GM21447 (cell line): ENCODE data around the gene KCTD1.

ENCODE experiments used
- ATAC-seq: cut with Tn5 transposase; IDR thresholded peaks from one replicate; pipeline ENCODE4 v1.9.1; 2021; ENCODE audit not compliant: unreplicated experiment

KCTD1 gene

GRCh38 chr18:26432651-26433424 is 115.5 kb downstream of the KCTD1 start:
- peak; percentile 62 for ATAC-seq

DNA sequence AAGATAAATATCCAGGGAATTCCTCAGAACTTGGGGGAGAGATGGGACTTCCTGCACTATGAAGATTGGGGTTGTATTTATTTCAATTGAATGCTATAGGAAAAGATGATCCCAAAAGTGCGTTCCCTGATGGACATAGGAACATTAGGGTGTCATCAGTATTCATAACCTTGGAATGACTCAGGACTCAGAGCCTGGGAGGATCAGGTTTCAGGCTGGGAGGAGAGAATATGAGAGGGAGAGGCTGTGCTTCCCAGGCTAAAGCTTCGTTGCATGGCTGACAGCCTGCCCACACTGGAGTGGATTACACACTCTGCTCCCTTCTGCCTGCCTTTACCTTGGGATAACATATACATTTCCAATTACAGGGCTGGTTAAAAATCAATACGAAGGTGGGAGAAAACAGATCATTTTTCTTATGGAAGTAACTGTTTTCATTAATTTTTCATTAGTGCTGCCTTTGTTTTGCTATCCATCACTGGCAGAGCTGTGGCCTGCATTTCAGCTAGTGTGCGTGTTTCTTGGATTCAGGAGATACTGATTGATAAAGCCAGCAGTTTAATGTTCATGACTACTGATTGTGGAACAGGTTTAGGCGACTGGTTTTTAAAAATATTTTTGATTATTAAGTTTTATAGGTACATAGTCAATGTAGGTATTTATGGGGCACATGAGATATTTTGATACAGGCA is 118.7 kb downstream of the KCTD1 start:
- no peak for ATAC-seq

DNA sequence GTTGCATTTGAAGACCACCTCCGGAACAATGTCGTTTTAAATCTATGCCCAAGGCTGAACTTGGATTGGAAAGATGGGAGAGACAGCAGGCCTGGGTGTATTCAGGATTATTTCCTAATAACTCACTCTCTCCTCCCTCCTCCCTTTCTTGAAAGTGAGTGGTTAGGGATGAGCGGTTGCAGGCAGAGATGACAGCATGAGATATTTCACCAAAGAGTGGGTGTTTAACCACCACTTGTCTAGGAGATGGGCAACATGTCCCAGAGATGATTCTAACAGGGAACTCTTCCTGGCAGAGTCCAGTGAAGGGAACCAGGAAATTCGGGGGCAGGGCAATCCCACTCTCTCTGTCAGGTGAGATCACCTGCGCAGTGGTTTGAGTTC is 123.2 kb downstream of the KCTD1 start:
- ATAC-seq = no peak

- no peak for ATAC-seq
These were observed 123.8 kb downstream of the KCTD1 start for GRCh38 chr18:26424428-26425147.

DNA sequence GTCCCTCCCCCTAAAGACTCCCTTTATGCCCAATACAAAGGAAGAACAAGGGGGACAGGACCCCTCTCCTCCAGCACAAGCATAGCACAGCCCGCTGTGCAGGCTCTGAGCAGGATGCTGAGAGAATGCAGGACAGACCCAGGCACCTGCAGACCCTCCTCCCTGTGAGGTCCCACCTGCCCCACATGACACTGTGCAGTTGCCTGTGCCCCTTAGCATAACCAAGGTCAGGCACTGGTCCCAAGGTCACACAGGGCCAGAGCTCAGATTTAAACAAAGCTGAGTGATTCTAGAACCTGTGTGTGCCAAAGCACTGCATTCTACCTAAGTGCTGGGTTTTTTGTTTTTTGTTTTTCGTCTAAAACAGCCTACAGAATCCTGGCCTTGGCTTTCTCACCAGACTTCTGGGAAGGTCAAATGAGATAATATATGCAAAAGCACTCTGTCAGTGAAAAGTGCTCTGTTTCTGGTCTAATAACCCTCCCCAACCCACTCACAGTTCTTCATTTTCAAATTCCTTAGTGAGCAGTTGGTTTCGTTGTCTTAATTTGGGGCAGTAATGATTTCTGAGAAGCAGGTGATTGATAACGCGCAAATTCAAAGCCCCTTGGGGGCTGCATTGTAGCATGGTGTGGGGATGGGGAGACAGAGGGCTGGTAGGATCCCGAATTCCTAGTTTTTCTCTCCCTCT is 125.7 kb downstream of the KCTD1 start:
- ATAC-seq = peak; percentile 77

DNA sequence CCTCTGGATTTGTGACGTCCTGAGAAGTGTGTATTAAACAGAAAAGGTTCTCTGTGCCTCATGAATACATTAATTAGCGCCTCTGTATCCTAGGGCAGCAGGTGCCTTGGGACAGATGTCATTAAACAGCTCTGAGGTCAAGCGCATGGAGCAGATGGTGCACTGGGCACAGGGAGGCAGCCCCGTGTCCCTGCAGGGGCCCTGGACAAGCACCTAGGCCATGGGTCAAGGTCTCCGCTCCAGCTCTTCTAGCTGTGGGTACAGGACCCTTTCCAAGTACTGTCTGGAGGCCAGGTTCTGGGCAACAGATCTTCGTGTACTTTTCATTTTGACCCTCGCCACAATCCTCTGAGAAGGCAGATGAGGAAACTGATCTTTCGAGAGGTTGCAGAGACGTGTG is 126.4 kb downstream of the KCTD1 start:
- no peak for ATAC-seq

GRCh38 chr18:26421503-26421902 is 126.8 kb downstream of the KCTD1 start:
- ATAC-seq = no peak

DNA sequence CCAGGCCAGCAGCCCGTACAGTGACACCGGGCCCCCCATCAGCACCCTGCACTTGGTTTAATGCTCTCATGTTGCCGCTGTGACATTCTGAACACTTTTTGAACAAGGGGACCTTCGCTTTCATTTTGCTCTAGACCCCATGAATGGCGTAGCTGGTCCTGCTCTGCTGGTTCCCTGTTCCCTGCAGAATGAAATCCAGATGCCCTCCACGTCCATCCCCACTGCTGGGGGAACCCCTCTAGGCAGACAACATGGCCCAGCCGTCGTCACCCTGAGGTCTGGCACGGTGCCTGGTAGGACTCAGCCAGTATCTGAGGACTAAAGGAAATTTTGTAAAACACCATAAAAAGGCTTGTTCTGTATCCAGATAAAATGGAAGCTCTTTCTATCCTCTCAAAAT is 128.6 kb downstream of the KCTD1 start:
- no peak for ATAC-seq

GRCh38 chr18:26418225-26418624 is 130.1 kb downstream of the KCTD1 start:
- ATAC-seq = no peak

GRCh38 chr18:26417190-26417589 is 131.2 kb downstream of the KCTD1 start:
- ATAC-seq = no peak

DNA sequence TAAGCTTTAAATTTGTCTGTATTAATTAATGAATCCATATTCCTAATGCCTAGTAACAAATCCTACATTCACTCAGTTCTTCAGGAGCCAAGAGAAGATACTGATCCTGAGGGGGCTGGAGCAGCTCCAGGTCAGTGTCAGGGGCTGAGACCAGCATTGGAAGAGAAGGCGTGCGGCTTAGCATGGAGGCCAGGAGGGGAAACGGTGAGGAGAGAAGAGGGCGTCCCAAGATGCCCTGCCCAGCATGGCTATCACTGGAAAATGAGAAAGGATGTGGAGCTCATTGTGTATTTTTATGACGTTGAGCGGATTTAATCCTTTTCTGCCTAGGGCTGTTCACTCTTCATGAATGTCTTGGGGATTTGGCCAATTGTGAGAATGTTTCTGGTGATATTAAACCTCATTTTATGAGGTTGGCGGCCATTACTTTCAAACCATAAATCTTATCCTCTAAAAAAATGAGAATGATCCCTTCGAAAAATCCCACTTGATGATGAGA is 131.7 kb downstream of the KCTD1 start:
- no peak for ATAC-seq

DNA sequence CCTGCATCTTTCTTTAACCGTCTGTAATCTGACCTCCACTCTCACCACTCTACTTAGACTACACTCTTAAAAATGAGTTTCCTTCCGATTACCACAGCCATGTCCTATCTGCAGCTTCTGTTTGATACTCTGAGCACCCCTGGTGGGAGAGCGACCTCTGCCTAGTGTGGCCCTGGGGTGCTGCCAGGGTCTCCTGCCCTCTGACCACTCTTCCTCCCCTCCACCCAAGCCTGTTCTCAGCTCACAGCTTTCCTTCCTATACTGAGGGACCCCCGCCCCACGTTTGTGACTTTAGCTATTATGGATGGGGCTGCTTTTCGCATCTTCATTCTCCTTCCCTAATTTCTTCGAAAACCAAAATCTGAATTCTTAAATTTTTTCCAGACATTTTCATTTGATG is 132.7 kb downstream of the KCTD1 start:
- no peak for ATAC-seq

DNA sequence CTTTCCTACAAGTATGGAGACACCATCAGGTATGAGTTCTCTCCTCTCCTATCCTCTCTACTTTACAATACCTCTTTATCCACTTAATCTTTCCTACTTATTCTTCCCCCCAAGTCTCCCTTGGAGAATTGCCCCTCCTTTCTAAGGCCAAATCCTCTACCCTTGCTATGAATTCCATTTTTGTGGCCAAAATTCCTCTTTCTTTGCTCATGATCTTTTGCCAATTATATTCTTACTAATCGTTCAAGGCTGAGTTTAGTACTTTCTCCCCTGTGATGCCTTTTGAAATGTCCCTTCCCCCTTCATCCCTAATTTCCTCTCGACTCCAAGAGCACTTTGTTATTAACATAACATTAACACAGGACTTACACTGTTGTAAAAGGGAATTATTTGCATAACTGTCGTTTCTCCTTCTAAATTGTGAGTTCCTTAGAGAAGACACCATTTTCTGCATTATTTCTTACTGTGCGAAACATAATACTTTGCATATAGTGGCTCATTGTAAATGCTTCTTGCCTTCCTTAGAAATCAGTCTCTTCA is 133.4 kb downstream of the KCTD1 start:
- ATAC-seq = no peak

DNA sequence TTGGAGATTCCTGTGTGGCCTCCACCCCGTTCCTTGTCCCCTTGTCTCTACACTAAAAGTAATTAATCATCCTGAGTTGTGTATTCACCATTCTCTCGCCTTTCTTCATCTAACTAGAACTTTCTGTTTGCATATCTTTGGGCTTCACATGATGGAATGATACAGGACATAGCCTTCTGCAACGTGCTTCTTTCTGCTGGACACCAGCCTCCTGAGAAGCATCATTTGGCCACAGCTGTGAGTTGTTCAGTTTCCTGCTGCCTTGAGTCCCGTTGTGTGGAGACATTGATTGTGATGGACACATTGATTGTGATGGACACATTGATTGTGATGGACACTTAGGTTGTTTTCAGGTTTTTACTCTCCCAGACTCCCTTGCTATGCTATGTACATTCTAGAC is 139.3 kb downstream of the KCTD1 start:
- no peak for ATAC-seq

DNA sequence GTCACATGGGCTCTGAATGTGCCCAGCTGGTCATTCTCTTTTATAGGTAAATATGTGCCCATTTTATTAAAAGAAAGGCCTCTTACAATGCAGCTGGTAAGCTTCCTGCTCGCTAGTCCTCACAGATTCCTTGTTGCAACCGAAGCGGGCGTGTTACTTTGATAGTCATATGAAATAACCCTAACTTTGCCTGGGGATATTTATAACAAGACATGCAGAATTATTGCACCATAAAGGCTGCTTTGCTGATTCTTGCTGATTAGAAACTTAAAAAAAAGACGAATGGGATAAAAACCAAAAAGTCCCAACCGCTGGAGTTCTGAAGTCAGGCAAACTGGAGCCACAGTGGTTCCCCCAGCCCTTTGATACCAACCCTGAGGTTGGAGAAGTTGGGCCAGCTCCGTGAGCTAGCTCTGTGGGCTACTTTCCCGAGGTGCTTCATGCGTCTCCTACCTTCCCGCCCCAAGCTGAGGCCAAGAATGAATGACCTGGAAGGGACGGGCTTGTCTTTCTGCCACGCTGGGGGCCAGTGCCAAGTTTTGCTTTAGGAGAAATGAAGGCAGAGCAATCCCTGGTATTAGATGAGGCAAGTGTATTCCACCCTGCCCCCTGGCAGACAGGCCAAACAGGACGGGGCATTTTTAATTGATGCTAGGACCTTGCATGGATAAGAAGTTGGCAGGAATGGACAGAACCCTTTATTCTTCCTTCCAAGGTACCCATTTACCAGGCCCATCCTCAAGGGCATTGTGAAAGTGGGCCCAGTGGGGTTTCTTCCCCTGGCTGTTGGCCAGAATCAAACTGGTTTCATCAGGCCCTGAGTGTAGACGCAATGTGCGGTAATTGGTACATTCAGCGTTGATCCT is 140.4 kb downstream of the KCTD1 start:
- ATAC-seq = no peak

- ATAC-seq = no peak
These were observed 141.4 kb downstream of the KCTD1 start for GRCh38 chr18:26406854-26407517.

DNA sequence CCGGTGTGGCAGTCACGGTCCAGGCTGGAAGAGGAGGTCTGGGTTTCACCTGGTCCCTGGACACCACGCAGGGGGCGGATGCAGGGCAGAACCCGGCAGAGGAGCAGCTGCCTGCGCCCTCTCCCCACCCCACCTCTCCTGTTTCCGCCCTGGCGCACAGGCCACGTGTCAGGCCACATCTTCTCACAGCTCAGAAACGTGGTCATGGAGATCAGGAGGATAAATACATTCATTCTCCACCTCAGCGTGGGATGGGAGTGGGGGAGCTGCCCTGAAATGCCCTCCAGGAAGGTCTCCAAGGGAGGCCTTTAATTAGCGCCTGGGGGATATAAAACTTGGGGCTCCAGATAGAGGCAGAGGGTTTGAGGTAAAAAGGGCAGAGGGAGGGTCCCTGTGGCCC is 142.0 kb downstream of the KCTD1 start:
- ATAC-seq = no peak

DNA sequence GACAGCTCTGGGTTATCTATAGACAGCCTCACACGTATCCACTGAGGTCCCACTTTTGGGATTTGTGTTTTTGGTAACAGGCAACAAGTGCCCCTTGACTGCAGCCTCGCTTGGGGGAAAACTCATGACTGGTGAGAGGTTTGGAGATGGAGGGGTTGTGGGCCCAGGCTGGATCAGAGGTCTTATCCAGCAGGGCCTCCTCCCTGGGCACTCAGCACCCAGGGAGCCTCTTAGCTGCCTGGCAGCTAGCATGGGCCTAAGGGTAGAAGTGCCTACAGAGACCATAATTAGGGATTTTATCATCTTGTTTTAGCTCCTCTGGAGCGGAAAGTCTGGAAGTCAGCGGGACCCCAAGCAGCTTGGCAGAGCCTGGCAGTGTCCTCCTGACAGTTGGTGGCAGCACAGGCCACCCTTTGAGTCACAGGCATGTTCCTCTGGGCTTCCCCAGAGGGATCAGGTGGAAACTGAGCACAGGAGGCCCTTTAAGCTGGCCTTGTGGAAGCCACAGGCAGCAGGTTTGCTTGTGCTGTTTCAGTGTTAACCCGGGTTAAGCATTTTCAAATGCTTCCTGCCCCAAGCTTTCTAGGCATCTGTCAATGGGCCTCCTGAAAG is 143.1 kb downstream of the KCTD1 start:
- peak; percentile 89 for ATAC-seq
